ENCODE results near the gene LOXL4.

DNA sequence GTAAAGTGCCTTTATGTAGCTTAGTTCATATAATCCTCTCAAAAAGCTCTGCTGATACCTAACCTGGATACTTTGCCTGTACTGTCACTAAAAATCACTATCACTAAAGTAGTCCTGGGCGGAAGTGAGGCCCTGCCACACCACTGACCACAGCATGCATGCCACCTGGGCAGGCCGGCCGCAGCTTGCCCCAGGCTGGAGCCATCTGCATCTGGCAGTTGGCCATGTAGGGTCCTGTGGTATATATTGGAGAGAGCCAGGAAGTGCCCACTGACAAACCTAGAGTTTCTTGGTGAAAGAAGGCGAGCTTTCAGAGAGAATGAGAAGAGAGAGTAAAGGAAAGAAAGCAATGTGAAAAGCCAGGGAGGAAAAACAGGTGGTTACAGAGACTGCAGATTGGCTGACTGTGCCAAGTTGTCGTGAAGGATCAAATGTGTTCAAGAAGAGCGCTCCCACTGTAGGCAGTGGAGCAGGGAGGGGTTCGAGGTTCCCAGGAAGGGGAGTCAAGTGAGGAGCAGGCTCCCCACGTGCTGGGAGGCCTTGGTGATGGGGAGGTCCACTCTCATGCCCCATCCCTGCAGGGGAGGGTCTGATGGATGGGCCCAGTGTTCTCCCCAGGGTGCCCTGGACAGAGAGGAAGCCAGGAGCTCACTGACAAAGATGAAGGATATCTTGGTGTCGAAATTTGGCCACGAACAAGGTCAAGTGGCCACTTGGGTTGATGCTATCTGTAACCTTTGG lies 13.6 kb downstream of the LOXL4 start:
- TF ChIP-seq, protein P1, sequence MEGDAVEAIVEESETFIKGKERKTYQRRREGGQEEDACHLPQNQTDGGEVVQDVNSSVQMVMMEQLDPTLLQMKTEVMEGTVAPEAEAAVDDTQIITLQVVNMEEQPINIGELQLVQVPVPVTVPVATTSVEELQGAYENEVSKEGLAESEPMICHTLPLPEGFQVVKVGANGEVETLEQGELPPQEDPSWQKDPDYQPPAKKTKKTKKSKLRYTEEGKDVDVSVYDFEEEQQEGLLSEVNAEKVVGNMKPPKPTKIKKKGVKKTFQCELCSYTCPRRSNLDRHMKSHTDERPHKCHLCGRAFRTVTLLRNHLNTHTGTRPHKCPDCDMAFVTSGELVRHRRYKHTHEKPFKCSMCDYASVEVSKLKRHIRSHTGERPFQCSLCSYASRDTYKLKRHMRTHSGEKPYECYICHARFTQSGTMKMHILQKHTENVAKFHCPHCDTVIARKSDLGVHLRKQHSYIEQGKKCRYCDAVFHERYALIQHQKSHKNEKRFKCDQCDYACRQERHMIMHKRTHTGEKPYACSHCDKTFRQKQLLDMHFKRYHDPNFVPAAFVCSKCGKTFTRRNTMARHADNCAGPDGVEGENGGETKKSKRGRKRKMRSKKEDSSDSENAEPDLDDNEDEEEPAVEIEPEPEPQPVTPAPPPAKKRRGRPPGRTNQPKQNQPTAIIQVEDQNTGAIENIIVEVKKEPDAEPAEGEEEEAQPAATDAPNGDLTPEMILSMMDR (IDR thresholded peaks at IDR 0.05 in 2 of 3, conservative IDR thresholded peaks at IDR 0.05 in 1 of 3; ENCODE audit: borderline replicate concordance in 1 of 3, insufficient read depth in 1 of 3, low read depth in 2 of 3, low read length in 2 of 3) = no peak
- TF ChIP-seq POLR2A (IDR thresholded peaks at IDR 0.05; ENCODE audit: borderline replicate concordance, extremely low read depth, insufficient read depth, insufficient read length) (no peak), ZFX (IDR thresholded peaks at IDR 0.05) (no peak), POLR2AphosphoS5 (IDR thresholded peaks at IDR 0.05; ENCODE audit: low read depth, low read length) (no peak), YY1 (IDR thresholded peaks at IDR 0.05; ENCODE audit: extremely low read depth, insufficient replicate concordance, low read depth, low read length) (no peak), CEBPB (IDR thresholded peaks at IDR 0.05; ENCODE audit: low read depth) (no peak), EGR1 (IDR thresholded peaks at IDR 0.05; ENCODE audit: low read depth) (no peak), ZNF274 (IDR thresholded peaks at IDR 0.05; ENCODE audit: low read depth, low read length) (no peak), EZH2phosphoT487 (IDR thresholded peaks at IDR 0.05; ENCODE audit: borderline replicate concordance) (no peak)
- TF ChIP-seq, protein P2, sequence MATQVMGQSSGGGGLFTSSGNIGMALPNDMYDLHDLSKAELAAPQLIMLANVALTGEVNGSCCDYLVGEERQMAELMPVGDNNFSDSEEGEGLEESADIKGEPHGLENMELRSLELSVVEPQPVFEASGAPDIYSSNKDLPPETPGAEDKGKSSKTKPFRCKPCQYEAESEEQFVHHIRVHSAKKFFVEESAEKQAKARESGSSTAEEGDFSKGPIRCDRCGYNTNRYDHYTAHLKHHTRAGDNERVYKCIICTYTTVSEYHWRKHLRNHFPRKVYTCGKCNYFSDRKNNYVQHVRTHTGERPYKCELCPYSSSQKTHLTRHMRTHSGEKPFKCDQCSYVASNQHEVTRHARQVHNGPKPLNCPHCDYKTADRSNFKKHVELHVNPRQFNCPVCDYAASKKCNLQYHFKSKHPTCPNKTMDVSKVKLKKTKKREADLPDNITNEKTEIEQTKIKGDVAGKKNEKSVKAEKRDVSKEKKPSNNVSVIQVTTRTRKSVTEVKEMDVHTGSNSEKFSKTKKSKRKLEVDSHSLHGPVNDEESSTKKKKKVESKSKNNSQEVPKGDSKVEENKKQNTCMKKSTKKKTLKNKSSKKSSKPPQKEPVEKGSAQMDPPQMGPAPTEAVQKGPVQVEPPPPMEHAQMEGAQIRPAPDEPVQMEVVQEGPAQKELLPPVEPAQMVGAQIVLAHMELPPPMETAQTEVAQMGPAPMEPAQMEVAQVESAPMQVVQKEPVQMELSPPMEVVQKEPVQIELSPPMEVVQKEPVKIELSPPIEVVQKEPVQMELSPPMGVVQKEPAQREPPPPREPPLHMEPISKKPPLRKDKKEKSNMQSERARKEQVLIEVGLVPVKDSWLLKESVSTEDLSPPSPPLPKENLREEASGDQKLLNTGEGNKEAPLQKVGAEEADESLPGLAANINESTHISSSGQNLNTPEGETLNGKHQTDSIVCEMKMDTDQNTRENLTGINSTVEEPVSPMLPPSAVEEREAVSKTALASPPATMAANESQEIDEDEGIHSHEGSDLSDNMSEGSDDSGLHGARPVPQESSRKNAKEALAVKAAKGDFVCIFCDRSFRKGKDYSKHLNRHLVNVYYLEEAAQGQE (IDR thresholded peaks at IDR 0.05; ENCODE audit: low read depth) = no peak
- TF ChIP-seq, protein P3, sequence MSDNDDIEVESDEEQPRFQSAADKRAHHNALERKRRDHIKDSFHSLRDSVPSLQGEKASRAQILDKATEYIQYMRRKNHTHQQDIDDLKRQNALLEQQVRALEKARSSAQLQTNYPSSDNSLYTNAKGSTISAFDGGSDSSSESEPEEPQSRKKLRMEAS (IDR thresholded peaks at IDR 0.05) = no peak
- TF ChIP-seq, protein P4, sequence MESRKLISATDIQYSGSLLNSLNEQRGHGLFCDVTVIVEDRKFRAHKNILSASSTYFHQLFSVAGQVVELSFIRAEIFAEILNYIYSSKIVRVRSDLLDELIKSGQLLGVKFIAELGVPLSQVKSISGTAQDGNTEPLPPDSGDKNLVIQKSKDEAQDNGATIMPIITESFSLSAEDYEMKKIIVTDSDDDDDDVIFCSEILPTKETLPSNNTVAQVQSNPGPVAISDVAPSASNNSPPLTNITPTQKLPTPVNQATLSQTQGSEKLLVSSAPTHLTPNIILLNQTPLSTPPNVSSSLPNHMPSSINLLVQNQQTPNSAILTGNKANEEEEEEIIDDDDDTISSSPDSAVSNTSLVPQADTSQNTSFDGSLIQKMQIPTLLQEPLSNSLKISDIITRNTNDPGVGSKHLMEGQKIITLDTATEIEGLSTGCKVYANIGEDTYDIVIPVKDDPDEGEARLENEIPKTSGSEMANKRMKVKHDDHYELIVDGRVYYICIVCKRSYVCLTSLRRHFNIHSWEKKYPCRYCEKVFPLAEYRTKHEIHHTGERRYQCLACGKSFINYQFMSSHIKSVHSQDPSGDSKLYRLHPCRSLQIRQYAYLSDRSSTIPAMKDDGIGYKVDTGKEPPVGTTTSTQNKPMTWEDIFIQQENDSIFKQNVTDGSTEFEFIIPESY (IDR thresholded peaks at IDR 0.05; ENCODE audit: extremely low read depth, insufficient replicate concordance, low read length) = no peak
